ENCODE data around the gene PPP2R5C. TPM values are rescaled to one million over a fixed set of nuclear protein-coding genes. Genes with fewer than 3 reads are reported as not detected.
A peak's percentile ranks its signal among the peaks of the same experiment; 100 is the strongest.

Gene PPP2R5C
- total RNA-seq, 3 donors from 2014 or later: 90.5 to 105 (median 102) TPM

GRCh38 chr14:101859538-101859902 is 98.0 kb downstream of the PPP2R5C start:
- DNase-seq (ENCODE audit: low spot score in 2 of 2): no peak
- H3K9me3 ChIP-seq: no peaks in the 10 kb centered on the region
- H3K4me3 ChIP-seq: no peak overlapping the region
- H3K4me1 ChIP-seq: no peaks in the 10 kb centered on the region
- peak overlapping the region in 1 of 2 donors; percentile 23 for H3K27ac ChIP-seq
- no peaks in the 10 kb centered on the region for H3K27me3 ChIP-seq
- intact Hi-C loops (cut with DNase I; ENCODE audit: low total_unique reads): no loop called here
- no peaks in the 10 kb centered on the region for H3K36me3 ChIP-seq
- TF ChIP-seq CTCF (IDR thresholded peaks at IDR 0.05) (no peak), POLR2AphosphoS5 (IDR thresholded peaks at IDR 0.05) (no peak), POLR2A (IDR thresholded peaks at IDR 0.05) (no peak)

GRCh38 chr14:101859958-101860357 is 98.4 kb downstream of the PPP2R5C start:
- intact Hi-C loops (cut with DNase I; ENCODE audit: low total_unique reads): no loop called here
- no peak overlapping the region for H3K4me3 ChIP-seq
- no peaks in the 10 kb centered on the region for H3K9me3 ChIP-seq
- H3K27me3 ChIP-seq: no peaks in the 10 kb centered on the region
- H3K4me1 ChIP-seq: no peaks in the 10 kb centered on the region
- no peaks in the 10 kb centered on the region for H3K36me3 ChIP-seq
- no peak for DNase-seq (ENCODE audit: low spot score in 2 of 2)
- H3K27ac ChIP-seq: no peak overlapping the region
- TF ChIP-seq POLR2AphosphoS5 (IDR thresholded peaks at IDR 0.05) (no peak), POLR2A (IDR thresholded peaks at IDR 0.05) (no peak), CTCF (IDR thresholded peaks at IDR 0.05) (no peak)

- Histone ChIP-seq H3K4me3 (no peak overlapping the region), H3K36me3 (no peaks in the 10 kb centered on the region), H3K9me3 (no peaks in the 10 kb centered on the region), H3K27me3 (no peaks in the 10 kb centered on the region), H3K4me1 (no peaks in the 10 kb centered on the region), H3K27ac (no peak overlapping the region)
- no peak for TF ChIP-seq CTCF (IDR thresholded peaks at IDR 0.05)
- no peak for TF ChIP-seq POLR2A (IDR thresholded peaks at IDR 0.05)
- TF ChIP-seq POLR2AphosphoS5 (IDR thresholded peaks at IDR 0.05): no peak
- intact Hi-C loops (cut with DNase I; ENCODE audit: low total_unique reads): no loop called here
- DNase-seq (ENCODE audit: low spot score in 2 of 2): no peak
These were observed 100.0 kb downstream of the PPP2R5C start for GRCh38 chr14:101861464-101861863.

GRCh38 chr14:101862177-101862576 is 100.7 kb downstream of the PPP2R5C start:
- H3K27ac ChIP-seq: no peak overlapping the region
- TF ChIP-seq POLR2AphosphoS5 (IDR thresholded peaks at IDR 0.05): no peak
- no peak for TF ChIP-seq POLR2A (IDR thresholded peaks at IDR 0.05)
- no peaks in the 10 kb centered on the region for H3K9me3 ChIP-seq
- intact Hi-C loops (cut with DNase I; ENCODE audit: low total_unique reads): no loop called here
- no peaks in the 10 kb centered on the region for H3K4me1 ChIP-seq
- no peak for DNase-seq (ENCODE audit: low spot score in 2 of 2)
- H3K27me3 ChIP-seq: no peaks in the 10 kb centered on the region
- H3K4me3 ChIP-seq: no peak overlapping the region
- no peaks in the 10 kb centered on the region for H3K36me3 ChIP-seq

GRCh38 chr14:101862711-101863110 is 101.2 kb downstream of the PPP2R5C start:
- H3K36me3 ChIP-seq: no peaks in the 10 kb centered on the region
- no peaks in the 10 kb centered on the region for H3K27me3 ChIP-seq
- no peaks in the 10 kb centered on the region for H3K4me1 ChIP-seq
- no peak overlapping the region for H3K4me3 ChIP-seq
- H3K27ac ChIP-seq: no peak overlapping the region
- intact Hi-C loops (cut with DNase I; ENCODE audit: low total_unique reads): no loop called here
- TF ChIP-seq CTCF (IDR thresholded peaks at IDR 0.05) (no peak), POLR2AphosphoS5 (IDR thresholded peaks at IDR 0.05) (no peak)
- no peaks in the 10 kb centered on the region for H3K9me3 ChIP-seq
- DNase-seq (ENCODE audit: low spot score in 2 of 2): no peak

- H3K4me3 ChIP-seq: no peak overlapping the region
These were observed 103.8 kb downstream of the PPP2R5C start for GRCh38 chr14:101865288-101865687.

More at GRCh38 chr14:101865288-101865687, 103.8 kb downstream of the PPP2R5C start:
- Histone ChIP-seq H3K27me3 (no peaks in the 10 kb centered on the region), H3K4me1 (no peaks in the 10 kb centered on the region), H3K27ac (no peak overlapping the region), H3K36me3 (no peaks in the 10 kb centered on the region), H3K9me3 (no peaks in the 10 kb centered on the region)
- TF ChIP-seq CTCF (IDR thresholded peaks at IDR 0.05) (no peak), POLR2AphosphoS5 (IDR thresholded peaks at IDR 0.05) (no peak), POLR2A (IDR thresholded peaks at IDR 0.05) (no peak)
- no peak for DNase-seq (ENCODE audit: low spot score in 2 of 2)
- intact Hi-C loops (cut with DNase I; ENCODE audit: low total_unique reads): no loop called here
